Activated T-helper 2 cell treated with anti-CD3 and anti-CD28 coated beads, Interferon-gamma antibody, Interleukin-2, Interleukin-4, amounts not matched to agents 10 μg/mL and 5 μg/mL and 100 μg/mL, durations not matched to agents 14 hours and 24 hours and 36 hours (primary cell): ENCODE measurements around the gene SYMPK. TPM values are rescaled to one million over a fixed set of nuclear protein-coding genes. Genes with fewer than 3 reads are reported as not detected.
A peak's percentile ranks its signal among the peaks of the same experiment; 100 is the strongest.

Experiments used
- DNase-seq: peaks from one replicate; pipeline ENCODE4 v3.0.0; 2021; ENCODE audit warnings: low spot score
- H3K27ac Mint-ChIP-seq: one replicate; pipeline ENCODE4 v1.8.0; 2021; ENCODE audit warnings: mixed read lengths
- H3K27me3 Mint-ChIP-seq: one replicate; pipeline ENCODE4 v1.8.0; 2021; ENCODE audit warnings: low read depth, mixed read lengths
- H3K36me3 Mint-ChIP-seq: one replicate; pipeline ENCODE4 v1.8.0; 2021; ENCODE audit warnings: low read depth, mixed read lengths
- H3K4me1 Mint-ChIP-seq: one replicate; pipeline ENCODE4 v1.8.0; 2021; ENCODE audit warnings: low read depth, mixed read lengths
- H3K4me3 Mint-ChIP-seq: one replicate; pipeline ENCODE4 v1.8.0; 2021; ENCODE audit warnings: low read depth, mild to moderate bottlenecking, moderate library complexity, mixed read lengths
- H3K9me3 Mint-ChIP-seq: one replicate; pipeline ENCODE4 v1.8.0; 2021; ENCODE audit warnings: mixed read lengths
- intact Hi-C: fragments of 100-400 bp; cut with micrococcal nuclease; formaldehyde crosslinking; loops from one replicate; pipeline ENCODE4 v1.15.1; 2023
- total RNA-seq: library from RNA; stranded (reverse); gene quantifications from 2 replicates; pipeline ENCODE4 v1.2.3, GENCODE V29; 2022

The SYMPK gene
- total RNA-seq, 1 donor from 2014 or later = 131 TPM

DNA sequence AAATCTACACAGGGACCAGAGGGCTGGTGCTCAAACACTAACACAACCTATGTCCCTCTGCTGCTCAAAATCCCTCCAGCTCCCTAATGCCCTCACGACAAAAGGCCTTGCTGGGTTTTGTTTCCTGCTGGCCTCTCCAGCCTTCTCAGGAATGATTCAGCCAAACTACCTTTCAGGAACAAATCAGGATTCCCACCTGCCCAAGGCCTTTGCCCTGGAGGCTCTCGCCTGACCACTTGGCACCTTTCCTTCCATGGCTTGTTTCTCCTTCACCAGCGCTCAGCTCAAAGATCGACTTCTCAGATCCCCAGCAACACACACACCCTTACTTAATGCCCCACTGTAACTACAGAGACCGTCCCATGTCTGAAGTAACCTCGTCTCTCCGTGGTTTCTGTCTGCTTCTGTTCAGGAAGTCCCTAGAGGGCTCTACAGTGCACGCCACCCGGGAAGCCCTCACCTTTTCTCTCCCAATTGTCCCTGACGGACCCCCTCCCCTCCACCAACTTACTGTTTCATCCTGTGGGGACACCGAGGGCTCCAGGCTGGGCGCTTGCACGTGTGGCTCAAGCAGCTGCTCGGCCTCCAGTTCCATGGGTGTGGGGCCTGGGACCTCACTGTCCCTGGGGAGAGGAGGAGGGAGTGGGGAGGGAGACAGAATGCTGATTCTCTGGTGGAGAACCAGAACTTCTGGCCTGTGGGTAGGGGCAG is 90.7 kb downstream of the SYMPK start:
- peaks cover 8% of the 10 kb centered on the region for H3K4me1 Mint-ChIP-seq
- peaks cover 7% of the 10 kb centered on the region for H3K36me3 Mint-ChIP-seq
- H3K4me3 Mint-ChIP-seq = no peak overlapping the region
- H3K27ac Mint-ChIP-seq = no peak overlapping the region
- DNase-seq = no peak
- intact Hi-C loops = no loop called here
- H3K27me3 Mint-ChIP-seq = peaks cover 11% of the 10 kb centered on the region
- H3K9me3 Mint-ChIP-seq = no peaks in the 10 kb centered on the region

GRCh38 chr19:45771311-45771933 is 91.5 kb downstream of the SYMPK start:
- Mint-ChIP-seq H3K4me1 (peaks cover 8% of the 10 kb centered on the region), H3K4me3 (no peak overlapping the region), H3K27ac (no peak overlapping the region), H3K36me3 (no peaks in the 10 kb centered on the region), H3K27me3 (peaks cover 11% of the 10 kb centered on the region), H3K9me3 (no peaks in the 10 kb centered on the region)
- DNase-seq = no peak
- intact Hi-C loops = no loop called here

- peak; percentile 86 for DNase-seq
- H3K36me3 Mint-ChIP-seq = no peaks in the 10 kb centered on the region
- H3K4me1 Mint-ChIP-seq = peaks cover 8% of the 10 kb centered on the region
- peak overlapping the region; percentile 86 for H3K4me3 Mint-ChIP-seq
- intact Hi-C loops = loop anchor here (1.0 kb wide), 3 partner anchors 9 to 93 kb away; partner anchors contain the start of gene SYMPK
- peaks cover 12% of the 10 kb centered on the region for H3K27me3 Mint-ChIP-seq
- no peaks in the 10 kb centered on the region for H3K9me3 Mint-ChIP-seq
- no peak overlapping the region for H3K27ac Mint-ChIP-seq
These were observed 92.5 kb downstream of the SYMPK start for GRCh38 chr19:45770192-45771101.

- peaks cover 8% of the 10 kb centered on the region for H3K4me1 Mint-ChIP-seq
- intact Hi-C loops = loop anchor here (1.0 to 2.0 kb wide), 5 partner anchors 9 to 93 kb away; partner anchors contain the start of genes DMWD, QPCTL and SYMPK
- H3K4me3 Mint-ChIP-seq = peak overlapping the region; percentile 86
- H3K9me3 Mint-ChIP-seq = no peaks in the 10 kb centered on the region
- H3K27ac Mint-ChIP-seq = peak overlapping the region; percentile 68
- H3K36me3 Mint-ChIP-seq = no peaks in the 10 kb centered on the region
- peaks cover 12% of the 10 kb centered on the region for H3K27me3 Mint-ChIP-seq
- DNase-seq = no peak
These were observed 93.1 kb downstream of the SYMPK start for GRCh38 chr19:45769821-45770191.

- H3K36me3 Mint-ChIP-seq = no peaks in the 10 kb centered on the region
- peak; percentile 95 for DNase-seq
- peaks cover 12% of the 10 kb centered on the region for H3K27me3 Mint-ChIP-seq
- H3K27ac Mint-ChIP-seq = peak within 1 kb of the TSS; percentile 68
- peaks cover 8% of the 10 kb centered on the region for H3K4me1 Mint-ChIP-seq
- intact Hi-C loops = loop anchor here (2.0 kb wide), 2 partner anchors 24 to 76 kb away; partner anchors contain the start of genes DMWD and QPCTL
- peak within 1 kb of the TSS; percentile 86 for H3K4me3 Mint-ChIP-seq
- H3K9me3 Mint-ChIP-seq = no peaks in the 10 kb centered on the region
These were observed 93.8 kb downstream of the SYMPK start, which contains the start of gene SIX5 for GRCh38 chr19:45768984-45769782. TSS of gene SIX5 (minus strand) at chr19:45769252. CDS start at chr19:45768844, 408 bp downstream.

DNA sequence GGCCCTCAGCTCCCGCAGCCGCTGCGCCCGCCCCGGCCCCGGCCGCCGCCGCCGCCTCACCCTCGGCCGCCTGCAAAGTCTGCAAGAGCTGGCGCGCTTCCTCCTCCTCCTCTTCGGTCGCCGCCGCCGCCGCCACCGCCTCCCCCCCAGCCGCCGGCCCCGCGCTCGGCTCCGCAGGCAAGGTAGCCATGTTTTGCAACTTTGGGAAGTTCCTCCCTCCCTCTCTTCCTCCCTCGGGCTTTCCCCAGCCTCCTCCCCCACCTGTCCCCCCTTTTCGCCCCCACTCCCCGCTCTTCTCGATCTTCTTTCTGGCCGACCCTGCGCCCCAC is 94.3 kb downstream of the SYMPK start:
- Mint-ChIP-seq H3K9me3 (no peaks in the 10 kb centered on the region), H3K27me3 (peaks cover 12% of the 10 kb centered on the region), H3K4me1 (peaks cover 8% of the 10 kb centered on the region), H3K36me3 (no peaks in the 10 kb centered on the region), H3K27ac (peak overlapping the region; percentile 63), H3K4me3 (peak overlapping the region; percentile 86)
- intact Hi-C loops = loop anchor here (2.0 kb wide), 2 partner anchors 24 to 76 kb away; partner anchors contain the start of genes DMWD and QPCTL
- DNase-seq = peak; percentile 28

DNA sequence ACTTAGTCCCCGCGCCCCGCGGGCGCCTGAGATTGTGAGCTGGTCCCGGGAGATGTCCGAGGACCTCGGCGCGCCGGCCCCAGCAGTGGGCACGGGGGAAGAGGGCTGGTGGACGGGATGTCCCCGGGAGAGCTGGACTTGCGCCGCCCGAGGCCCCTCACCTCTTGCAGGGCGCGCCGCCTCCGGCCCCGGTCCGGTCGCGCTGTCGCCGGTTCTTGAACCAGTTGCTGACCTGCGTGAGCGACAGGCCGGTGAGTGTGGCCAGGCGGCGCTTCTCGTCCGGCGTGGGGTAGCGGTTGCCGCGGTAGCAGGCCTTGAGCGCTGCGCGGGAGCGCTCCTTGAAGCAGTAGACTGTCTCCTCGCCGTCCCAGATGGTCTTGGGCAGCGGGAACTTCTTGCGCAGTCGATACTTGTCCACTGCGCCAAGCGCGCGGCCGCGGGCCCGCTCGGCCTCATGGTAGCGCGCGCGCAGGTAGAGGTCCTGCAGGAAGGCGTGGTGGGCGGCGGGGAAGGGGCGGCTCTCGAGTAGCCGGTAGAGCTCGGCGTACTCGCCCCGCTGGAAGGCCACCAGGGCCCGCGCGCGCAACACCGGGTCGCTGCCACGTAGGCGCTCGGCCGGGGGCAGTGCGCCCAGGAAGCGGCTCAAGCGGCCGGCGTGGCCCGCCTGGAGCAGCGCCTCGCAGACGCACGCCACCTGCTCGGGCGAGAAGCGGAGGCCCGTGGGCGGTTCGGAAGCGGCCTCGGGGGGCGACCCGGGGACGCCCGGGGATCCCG is 94.9 kb downstream of the SYMPK start:
- H3K4me3 Mint-ChIP-seq = peak overlapping the region; percentile 67
- no peaks in the 10 kb centered on the region for H3K36me3 Mint-ChIP-seq
- H3K9me3 Mint-ChIP-seq = no peaks in the 10 kb centered on the region
- intact Hi-C loops = loop anchor here (2.0 kb wide), 2 partner anchors 25 to 75 kb away; partner anchors contain the start of genes DMWD and QPCTL
- H3K27ac Mint-ChIP-seq = no peak overlapping the region
- peaks cover 12% of the 10 kb centered on the region for H3K27me3 Mint-ChIP-seq
- H3K4me1 Mint-ChIP-seq = peaks cover 8% of the 10 kb centered on the region
- no peak for DNase-seq

GRCh38 chr19:45767410-45767880 is 95.5 kb downstream of the SYMPK start:
- Mint-ChIP-seq H3K36me3 (no peaks in the 10 kb centered on the region), H3K9me3 (no peaks in the 10 kb centered on the region), H3K4me1 (peaks cover 8% of the 10 kb centered on the region), H3K27ac (no peak overlapping the region), H3K4me3 (peak overlapping the region; percentile 49), H3K27me3 (peaks cover 12% of the 10 kb centered on the region)
- intact Hi-C loops = no loop called here
- DNase-seq = no peak

GRCh38 chr19:45766869-45767346 is 96.0 kb downstream of the SYMPK start:
- peaks cover 8% of the 10 kb centered on the region for H3K27me3 Mint-ChIP-seq
- no peak for DNase-seq
- H3K9me3 Mint-ChIP-seq = no peaks in the 10 kb centered on the region
- intact Hi-C loops = no loop called here
- H3K4me1 Mint-ChIP-seq = peaks cover 8% of the 10 kb centered on the region
- peak overlapping the region; percentile 49 for H3K4me3 Mint-ChIP-seq
- no peaks in the 10 kb centered on the region for H3K36me3 Mint-ChIP-seq
- H3K27ac Mint-ChIP-seq = no peak overlapping the region

GRCh38 chr19:45766296-45766868 is 96.6 kb downstream of the SYMPK start:
- Mint-ChIP-seq H3K4me3 (no peak overlapping the region), H3K27me3 (peaks cover 8% of the 10 kb centered on the region), H3K36me3 (no peaks in the 10 kb centered on the region), H3K4me1 (peaks cover 8% of the 10 kb centered on the region), H3K9me3 (no peaks in the 10 kb centered on the region), H3K27ac (no peak overlapping the region)
- intact Hi-C loops = no loop called here
- no peak for DNase-seq

DNA sequence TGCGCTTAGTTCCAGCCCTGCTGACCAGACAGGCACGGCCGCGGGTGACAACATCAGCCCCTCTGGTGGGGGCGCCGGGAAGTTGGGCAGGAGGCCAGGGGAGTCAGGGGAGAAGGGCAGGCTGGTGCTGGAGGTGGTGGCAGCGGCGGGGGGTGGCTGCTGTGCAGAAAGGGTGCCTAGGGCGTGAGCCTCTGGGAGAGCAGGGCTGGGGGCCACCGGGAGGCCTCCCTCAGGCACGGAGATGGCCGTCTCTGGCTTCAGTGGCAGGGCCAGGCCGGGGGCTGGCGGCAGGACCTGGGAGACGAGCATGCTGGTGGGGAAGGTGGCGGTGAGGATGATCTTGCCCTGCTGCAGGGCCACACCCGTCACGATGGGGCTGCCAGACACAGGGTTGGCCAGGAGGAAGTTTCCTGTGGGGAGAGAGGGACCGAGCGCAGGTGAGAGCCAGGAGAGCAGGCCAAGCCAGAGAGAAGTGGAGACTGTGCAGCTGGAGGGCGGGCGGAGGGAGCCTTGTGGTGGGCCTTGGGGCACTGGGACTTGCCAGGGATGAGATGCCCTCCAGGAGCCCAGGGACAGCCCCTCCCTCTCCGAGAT is 97.1 kb downstream of the SYMPK start:
- Mint-ChIP-seq H3K9me3 (no peaks in the 10 kb centered on the region), H3K36me3 (no peaks in the 10 kb centered on the region), H3K27me3 (peaks cover 8% of the 10 kb centered on the region), H3K4me1 (peaks cover 8% of the 10 kb centered on the region), H3K27ac (no peak overlapping the region), H3K4me3 (no peak overlapping the region)
- intact Hi-C loops = no loop called here
- DNase-seq = no peak
